Measurements from ENCODE around the gene FNDC11. TPM values are rescaled to one million over a fixed set of nuclear protein-coding genes. Genes with fewer than 3 reads are reported as not detected.

The FNDC11 gene
- polyA plus RNA-seq, 2 of the 4 experiments (the other 2 are of a cell fraction) = 0.14 to 0.18 TPM

GRCh38 chr20:63534831-63535651, 18.9 kb upstream of the FNDC11 start (continued):
- no peak for TF ChIP-seq E2F6 (IDR thresholded peaks at IDR 0.05; ENCODE audit: borderline replicate concordance, low read depth)

- H3K27ac ChIP-seq = peak overlapping the region; percentile 93 to 97
- FAIRE-seq = no peak
- DNase-seq (ENCODE audit: low read depth in 1 of 2, low spot score in 1 of 2) = peak; percentile 56 to 58
- TF ChIP-seq FOSL2 (IDR thresholded peaks at IDR 0.05) (no peak), FOSL2 (CRISPR knock-in tag; IDR thresholded peaks at IDR 0.05) (0 out of 2 replicates have a peak, but pooled peaks have one; percentile 21), MAZ (IDR thresholded peaks at IDR 0.05; ENCODE audit: borderline replicate concordance, low read depth, low read length) (no peak)
- CTCF ChIA-PET = interaction anchor here (0.7 to 6.8 kb wide), 24 partner anchors 7 to 584 kb away, joined by 3 to 93 read pairs (median 12); partner anchors contain the start of genes FNDC11, GMEB2, PPDPF and TPD52L2
- H3K4me1 ChIP-seq = peaks cover 18% of the 10 kb centered on the region
- peak overlapping the region; percentile 59 for H3K4me3 ChIP-seq
- peak overlapping the region; percentile 94 for H3K4me2 ChIP-seq
- WGBS (ENCODE audit: missing lambda C conversion rate) = 59% methylated on average over 24 of the region's 35 CpGs
- POLR2A ChIA-PET = interaction anchor here (1.4 to 4.9 kb wide), 4 partner anchors 15 to 444 kb away, joined by 4 to 62 read pairs (median 10); partner anchors contain the start of genes GMEB2, PPDPF, PRPF6 and TPD52L2
- ATAC-seq = no peak
- no peaks in the 10 kb centered on the region for H3K9me3 ChIP-seq
Observed at GRCh38 chr20:63536241-63536977, 17.6 kb upstream of the FNDC11 start.

GRCh38 chr20:63536997-63537524, 16.9 kb upstream of the FNDC11 start, which contains the start of gene PTK6:
PTK6 (minus strand) TSS chr20:63537376; CDS start chr20:63537314, 62 bp downstream.
- CTCF ChIA-PET = interaction anchor here (0.6 to 6.8 kb wide), 80 partner anchors 8 to 583 kb away, joined by 3 to 93 read pairs (median 5); partner anchors contain the start of genes FNDC11, GMEB2, LKAAEAR1 and PPDPF
- no CpG with 5 or more reads among the region's 29 CpGs for WGBS (ENCODE audit: missing lambda C conversion rate)
- ATAC-seq (peak; percentile 60 to 71), DNase-seq (ENCODE audit: low read depth in 1 of 2, low spot score in 1 of 2) (peak; percentile 70 to 87), FAIRE-seq (no peak)
- H3K4me1 ChIP-seq = peaks cover 18% of the 10 kb centered on the region
- POLR2A ChIA-PET = interaction anchor here (0.6 to 4.9 kb wide), 13 partner anchors 8 to 526 kb away, joined by 3 to 62 read pairs (median 5); partner anchors contain the start of genes ARFRP1, GMEB2, PPDPF and PRPF6
- peak within 1 kb of the TSS; percentile 94 for H3K4me2 ChIP-seq
- H3K4me3 ChIP-seq = peak within 1 kb of the TSS; percentile 59
- TF ChIP-seq SMC3 (IDR thresholded peaks at IDR 0.05) (no peak), RFX5 (IDR thresholded peaks at IDR 0.05) (no peak), PBX3 (IDR thresholded peaks at IDR 0.05) (0 out of 2 replicates have a peak, but pooled peaks have one; percentile 38), POLR2A (IDR thresholded peaks at IDR 0.05; ENCODE audit: low read length) (peak; percentile 44), HMGXB4 (CRISPR knock-in tag; IDR thresholded peaks at IDR 0.05; ENCODE audit: borderline replicate concordance) (no peak), E2F6 (IDR thresholded peaks at IDR 0.05; ENCODE audit: borderline replicate concordance, low read depth) (0 out of 2 replicates have a peak, but pooled peaks have one; percentile 1)
- H3K27ac ChIP-seq = peak within 1 kb of the TSS; percentile 93 to 97
- no peaks in the 10 kb centered on the region for H3K9me3 ChIP-seq
